ENCODE data around the gene PLEKHA6. TPM values are rescaled to one million over a fixed set of nuclear protein-coding genes. Genes with fewer than 3 reads are reported as not detected.

The PLEKHA6 gene
- total and polyA plus RNA-seq, 3 donors from 2014 or later: 5.9 to 14.7 (median 10.0) TPM

DNA sequence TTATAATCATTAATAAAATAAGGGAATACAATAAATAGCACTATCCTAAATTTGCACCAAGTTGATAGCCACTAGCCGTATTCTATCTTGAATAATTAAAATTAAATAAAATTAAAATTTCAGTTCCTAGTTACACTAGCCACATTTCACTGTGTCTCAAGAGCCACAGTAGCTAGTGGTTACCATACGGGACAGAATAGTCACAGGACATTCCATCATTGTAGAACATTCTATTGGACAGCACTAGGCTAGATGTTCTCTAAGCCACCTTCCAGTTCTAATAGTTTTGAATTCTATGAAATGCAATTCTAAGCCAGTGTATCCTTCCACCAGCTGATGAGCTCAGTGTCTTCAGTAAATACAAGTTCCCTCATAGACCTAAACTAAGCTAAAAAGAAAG, 74.8 kb downstream of the PLEKHA6 start:
- intact Hi-C loops (cut with DNase I; ENCODE audit: low total_unique reads): no loop called here
- DNase-seq: no peak
- H3K4me1 ChIP-seq: peaks cover 35% of the 10 kb centered on the region
- TF ChIP-seq, protein P1, sequence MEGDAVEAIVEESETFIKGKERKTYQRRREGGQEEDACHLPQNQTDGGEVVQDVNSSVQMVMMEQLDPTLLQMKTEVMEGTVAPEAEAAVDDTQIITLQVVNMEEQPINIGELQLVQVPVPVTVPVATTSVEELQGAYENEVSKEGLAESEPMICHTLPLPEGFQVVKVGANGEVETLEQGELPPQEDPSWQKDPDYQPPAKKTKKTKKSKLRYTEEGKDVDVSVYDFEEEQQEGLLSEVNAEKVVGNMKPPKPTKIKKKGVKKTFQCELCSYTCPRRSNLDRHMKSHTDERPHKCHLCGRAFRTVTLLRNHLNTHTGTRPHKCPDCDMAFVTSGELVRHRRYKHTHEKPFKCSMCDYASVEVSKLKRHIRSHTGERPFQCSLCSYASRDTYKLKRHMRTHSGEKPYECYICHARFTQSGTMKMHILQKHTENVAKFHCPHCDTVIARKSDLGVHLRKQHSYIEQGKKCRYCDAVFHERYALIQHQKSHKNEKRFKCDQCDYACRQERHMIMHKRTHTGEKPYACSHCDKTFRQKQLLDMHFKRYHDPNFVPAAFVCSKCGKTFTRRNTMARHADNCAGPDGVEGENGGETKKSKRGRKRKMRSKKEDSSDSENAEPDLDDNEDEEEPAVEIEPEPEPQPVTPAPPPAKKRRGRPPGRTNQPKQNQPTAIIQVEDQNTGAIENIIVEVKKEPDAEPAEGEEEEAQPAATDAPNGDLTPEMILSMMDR (IDR thresholded peaks at IDR 0.05): no peak
- TF ChIP-seq POLR2A (IDR thresholded peaks at IDR 0.05): no peak
- H3K4me3 ChIP-seq: no peak overlapping the region
- no peaks in the 10 kb centered on the region for H3K9me3 ChIP-seq
- no peaks in the 10 kb centered on the region for H3K27me3 ChIP-seq
- WGBS, 2 donors: 73 to 75% methylated on average over 2 of the region's 2 CpGs
- H3K27ac ChIP-seq: no peak overlapping the region
- H3K36me3 ChIP-seq (ENCODE audit: low read depth, missing control alignments): no peaks in the 10 kb centered on the region

DNA sequence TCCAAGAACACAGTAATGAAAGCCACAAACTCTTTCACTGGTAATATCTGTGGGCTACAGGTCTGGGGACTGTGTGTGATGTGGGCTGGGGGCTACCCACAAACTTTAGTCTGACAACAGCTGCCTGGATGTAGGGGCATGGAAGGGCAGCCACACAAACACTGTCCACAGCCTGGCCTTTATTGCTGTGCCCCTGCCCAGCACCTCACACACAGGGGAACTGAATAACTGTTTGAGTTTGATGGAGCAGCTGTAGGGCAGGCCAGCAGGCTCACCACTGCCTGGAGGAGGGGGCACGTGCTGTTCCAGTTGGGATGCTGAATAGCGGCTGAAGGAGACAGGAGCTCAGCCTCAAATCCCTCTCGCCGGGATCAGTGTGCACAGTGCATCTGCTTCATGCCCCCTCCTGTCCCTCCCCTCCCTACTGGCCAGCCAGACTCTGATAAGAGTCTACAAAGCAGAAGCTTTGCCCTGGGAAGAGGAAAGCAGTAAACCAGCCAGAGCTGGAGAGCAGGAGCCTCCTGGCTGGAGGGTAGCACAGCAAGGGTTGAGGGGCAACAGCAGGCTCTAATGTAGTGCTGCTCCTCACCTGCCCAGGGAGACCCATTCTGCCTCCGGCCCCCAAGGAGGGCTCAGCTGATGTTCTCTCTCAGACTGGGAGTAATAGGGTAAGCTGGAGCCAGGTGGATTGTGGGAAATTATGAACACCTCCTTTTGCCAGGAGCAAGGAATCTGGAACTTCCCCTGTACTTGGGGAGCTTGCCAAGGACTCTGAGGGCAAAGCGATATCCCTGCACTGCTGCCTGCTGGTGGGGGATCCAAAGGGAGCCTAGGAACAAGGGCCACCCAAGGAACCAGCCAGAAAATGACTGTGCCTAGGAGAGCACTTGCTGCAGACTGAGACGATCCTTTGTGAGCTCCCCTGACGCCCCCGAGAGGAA, 75.7 kb downstream of the PLEKHA6 start:
- no peak for DNase-seq
- H3K9me3 ChIP-seq: no peaks in the 10 kb centered on the region
- TF ChIP-seq, protein P1 (IDR thresholded peaks at IDR 0.05): no peak
- TF ChIP-seq POLR2A (IDR thresholded peaks at IDR 0.05): no peak
- peaks cover 35% of the 10 kb centered on the region for H3K4me1 ChIP-seq
- no peak overlapping the region for H3K4me3 ChIP-seq
- H3K36me3 ChIP-seq (ENCODE audit: low read depth, missing control alignments): no peaks in the 10 kb centered on the region
- intact Hi-C loops (cut with DNase I; ENCODE audit: low total_unique reads): no loop called here
- H3K27me3 ChIP-seq: no peaks in the 10 kb centered on the region
- no peak overlapping the region for H3K27ac ChIP-seq
- WGBS, 2 donors: 46 to 69% methylated on average over 9 of the region's 9 CpGs

- Histone ChIP-seq H3K27me3 (no peaks in the 10 kb centered on the region), H3K9me3 (no peaks in the 10 kb centered on the region), H3K36me3 (ENCODE audit: low read depth, missing control alignments) (no peaks in the 10 kb centered on the region), H3K27ac (no peak overlapping the region), H3K4me1 (peaks cover 28% of the 10 kb centered on the region), H3K4me3 (no peak overlapping the region)
- DNase-seq: no peak
- WGBS, 2 donors: 80 to 93% methylated on average over 6 to 11 of the region's 11 CpGs
- intact Hi-C loops (cut with DNase I; ENCODE audit: low total_unique reads): no loop called here
- no peak for TF ChIP-seq POLR2A (IDR thresholded peaks at IDR 0.05)
- TF ChIP-seq, protein P1 (IDR thresholded peaks at IDR 0.05): no peak
These were observed 76.9 kb downstream of the PLEKHA6 start for GRCh38 chr1:204282761-204283221.

DNA sequence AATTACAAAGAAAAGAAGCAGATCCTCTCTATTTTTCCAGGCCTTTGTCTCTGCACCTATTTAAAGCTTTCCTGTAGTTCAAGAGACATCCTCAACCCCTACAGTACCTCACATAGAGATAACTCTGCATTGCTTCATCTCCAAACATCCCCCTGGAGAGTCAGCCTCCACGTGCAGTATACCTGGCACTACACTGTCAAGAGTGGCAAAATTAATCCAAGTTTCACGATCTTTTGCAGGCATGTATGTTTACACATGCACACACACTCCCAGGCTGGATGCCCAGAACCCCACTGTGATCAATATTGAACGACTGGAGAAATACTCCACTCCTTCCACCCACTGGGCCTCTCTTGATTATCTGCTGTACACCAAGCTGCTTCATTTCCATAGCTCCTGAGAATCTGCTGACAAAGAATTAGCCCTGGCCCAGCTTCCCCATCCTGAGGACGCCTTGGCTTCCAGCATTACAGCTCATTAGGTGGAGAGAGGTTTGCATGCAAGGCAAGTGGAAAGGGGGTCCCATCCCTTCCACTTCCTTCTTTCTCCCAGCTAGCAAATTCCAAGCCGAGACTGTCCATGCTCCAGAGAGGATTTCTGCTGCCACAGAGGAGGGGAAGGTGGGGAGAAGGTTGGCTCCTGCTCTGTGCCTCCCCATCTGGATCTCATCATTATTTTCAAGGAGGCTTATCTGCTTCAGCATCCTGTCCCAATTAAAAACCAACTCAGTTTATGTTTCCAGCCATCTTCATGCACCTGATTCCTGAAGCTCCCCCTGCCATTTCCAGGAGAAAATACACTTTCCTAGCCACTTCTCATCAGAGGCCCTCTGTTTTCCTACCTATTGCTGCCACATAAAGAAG, 79.4 kb downstream of the PLEKHA6 start:
- intact Hi-C loops (cut with DNase I; ENCODE audit: low total_unique reads): no loop called here
- Histone ChIP-seq H3K4me1 (peaks cover 20% of the 10 kb centered on the region), H3K9me3 (no peaks in the 10 kb centered on the region), H3K36me3 (ENCODE audit: low read depth, missing control alignments) (no peaks in the 10 kb centered on the region), H3K4me3 (no peak overlapping the region), H3K27me3 (no peaks in the 10 kb centered on the region), H3K27ac (no peak overlapping the region)
- TF ChIP-seq, protein P1 (IDR thresholded peaks at IDR 0.05): no peak
- TF ChIP-seq POLR2A (IDR thresholded peaks at IDR 0.05): no peak
- 73 to 77% methylated on average over 5 of the region's 5 CpGs for WGBS, 2 donors
- no peak for DNase-seq

Data from testis (tissue), 3 donors.